IMR-90 (cell line): ENCODE data around the gene GNAI3. TPM values are rescaled to one million over a fixed set of nuclear protein-coding genes. Genes with fewer than 3 reads are reported as not detected.

Experiments used
- ATAC-seq: fragments of 200-7000 bp; cut with Tn5 transposase; 2 replicates; pipeline ENCODE4 v1.9.1; 2020; ENCODE audit warnings: low read depth, mild to moderate bottlenecking, moderate library complexity
- BruUV-seq: library from RNA; stranded (reverse); fragments of 400-500 nt; replicated peaks from 2 replicates; lab custom pipeline; 2021; lab: Mats Ljungman, UMichigan
- CTCF ChIA-PET: fragments of 300-600 bp; formaldehyde crosslinking; extraction: SDS; loops from one replicate; lab custom pipeline; 2021; ENCODE audit warnings: antibody characterized with exemption; lab: Yijun Ruan, JAX
- POLR2A ChIA-PET: fragments of 300-600 bp; sonication (Branson Sonifier 250); formaldehyde crosslinking; loops from one replicate; lab custom pipeline; 2022; ENCODE audit warnings: antibody characterized with exemption; ENCODE audit not compliant: unreplicated experiment; lab: Charles Lee
- DNase-seq: peaks from one replicate; pipeline ENCODE4 v3.0.0; 2013
- H2AFZ ChIP-seq: replicated peaks from 2 replicates; pipeline ENCODE3; 2013; ENCODE audit warnings: low read length, mild to moderate bottlenecking; ENCODE audit not compliant: poor library complexity
- H2AK5ac ChIP-seq: 2 replicates; pipeline ENCODE4 v1.6.1; 2013; ENCODE audit warnings: low read depth, low read length, inconsistent platforms
- H2AK9ac ChIP-seq: replicated peaks from 2 replicates; pipeline ENCODE3; 2013; ENCODE audit warnings: mild to moderate bottlenecking, low read depth, low read length, moderate library complexity; ENCODE audit not compliant: poor library complexity
- H2BK120ac ChIP-seq: 2 replicates; pipeline ENCODE4 v1.6.1; 2013; ENCODE audit warnings: low read depth, low read length, inconsistent platforms
- H2BK15ac ChIP-seq: 3 replicates; pipeline ENCODE4 v1.6.1; 2013; ENCODE audit warnings: low read depth, low read length, inconsistent platforms
- H2BK20ac ChIP-seq: 2 replicates; pipeline ENCODE4 v1.6.1; 2013; ENCODE audit warnings: low read depth, mild to moderate bottlenecking, inconsistent platforms, low read length, moderate library complexity
- H2BK5ac ChIP-seq: 2 replicates; pipeline ENCODE4 v1.6.1; 2013; ENCODE audit warnings: mild to moderate bottlenecking, low read depth, low read length, inconsistent platforms; ENCODE audit not compliant: poor library complexity, severe bottlenecking
- H3K14ac ChIP-seq: replicated peaks from 2 replicates; pipeline ENCODE4 v1.6.1; 2013; ENCODE audit warnings: low read depth, low read length, inconsistent platforms
- H3K18ac ChIP-seq: 2 replicates; pipeline ENCODE4 v1.6.1; 2013; ENCODE audit warnings: low read depth, low read length, control low read depth
- H3K23ac ChIP-seq: 2 replicates; pipeline ENCODE4 v1.6.1; 2013; ENCODE audit warnings: low read depth, low read length, inconsistent platforms
- H3K27ac ChIP-seq: 2 replicates; pipeline ENCODE4 v1.5.1; 2013; ENCODE audit warnings: mild to moderate bottlenecking, control low read depth, low read length; ENCODE audit not compliant: insufficient read depth
- H3K27me3 ChIP-seq: 2 replicates; pipeline ENCODE4 v1.6.1; 2013; ENCODE audit warnings: low read length; ENCODE audit not compliant: control insufficient read depth, insufficient read depth
- H3K36me3 ChIP-seq: 2 replicates; pipeline ENCODE4 v1.6.1; 2013; ENCODE audit warnings: low read length, mixed read lengths; ENCODE audit not compliant: control insufficient read depth, insufficient read depth
- H3K4ac ChIP-seq: 2 replicates; pipeline ENCODE4 v1.6.1; 2013; ENCODE audit warnings: low read depth, low read length, inconsistent platforms
- H3K4me1 ChIP-seq: 2 replicates; pipeline ENCODE4 v1.6.1; 2013; ENCODE audit warnings: low read length, mixed read lengths; ENCODE audit not compliant: control insufficient read depth, insufficient read depth
- H3K4me2 ChIP-seq: 2 replicates; pipeline ENCODE4 v1.6.1; 2013; ENCODE audit warnings: low read depth, mild to moderate bottlenecking, control low read depth, low read length, moderate library complexity
- H3K4me3 ChIP-seq: 2 replicates; pipeline ENCODE4 v1.5.1; 2013; ENCODE audit warnings: low read depth, mild to moderate bottlenecking, control low read depth, low read length, moderate library complexity; ENCODE audit not compliant: insufficient read depth
- H3K56ac ChIP-seq: 2 replicates; pipeline ENCODE4 v1.6.1; 2013; ENCODE audit warnings: low read length, inconsistent platforms; ENCODE audit not compliant: insufficient read depth; ENCODE audit errors: extremely low read depth
- H3K79me1 ChIP-seq, 2 experiments: 2 replicates each; pipeline ENCODE4 v1.6.1; 2013; ENCODE audit warnings: low read length in 2 of 2, inconsistent platforms in 1 of 2, low read depth in 1 of 2
- H3K9ac ChIP-seq: 2 replicates; pipeline ENCODE4 v1.6.1; 2013; ENCODE audit warnings: low read depth, low read length, control low read depth
- H3K9me1 ChIP-seq: 2 replicates; pipeline ENCODE4 v1.6.1; 2013; ENCODE audit warnings: low read length, inconsistent platforms; ENCODE audit not compliant: insufficient read depth
- H3K9me3 ChIP-seq: 2 replicates; pipeline ENCODE4 v1.6.1; 2013; ENCODE audit warnings: low read length; ENCODE audit not compliant: control insufficient read depth, insufficient read depth
- H4K20me1 ChIP-seq: 2 replicates; pipeline ENCODE4 v1.6.1; 2013; ENCODE audit warnings: low read length, inconsistent platforms; ENCODE audit not compliant: insufficient read depth
- H4K5ac ChIP-seq: 2 replicates; pipeline ENCODE4 v1.6.1; 2013; ENCODE audit warnings: mild to moderate bottlenecking, low read depth, low read length, control low read depth
- H4K8ac ChIP-seq, 2 experiments: 2 replicates each; pipeline ENCODE4 v1.6.1; 2013; ENCODE audit warnings: low read depth in 2 of 2, low read length in 2 of 2, control low read depth in 1 of 2, inconsistent platforms in 1 of 2
- H4K91ac ChIP-seq: 2 replicates; pipeline ENCODE4 v1.6.1; 2013; ENCODE audit warnings: low read depth, low read length, inconsistent platforms; ENCODE audit not compliant: insufficient read depth
- BHLHE40 ChIP-seq: fragments of 150-350 bp; IDR thresholded peaks from 2 replicates; pipeline ENCODE4 v1.6.1; 2016; ENCODE audit warnings: mild to moderate bottlenecking, low read depth, low read length
- CEBPB ChIP-seq: IDR thresholded peaks from 2 replicates; pipeline ENCODE4 v1.6.1; 2012; ENCODE audit warnings: low read depth, low read length, improper control_type of control experiment
- CHD1 ChIP-seq: IDR thresholded peaks from 2 replicates; pipeline ENCODE4 v1.6.1; 2012; ENCODE audit warnings: low read depth, low read length, improper control_type of control experiment
- CTCF ChIP-seq: conservative IDR thresholded peaks from 2 replicates; pipeline ENCODE4 v1.5.1; 2012; ENCODE audit warnings: mild to moderate bottlenecking, low read depth, low read length, improper control_type of control experiment
- ELK1 ChIP-seq: fragments of 150-350 bp; IDR thresholded peaks from 2 replicates; pipeline ENCODE4 v1.6.1; 2016; ENCODE audit warnings: low read depth, mild to moderate bottlenecking, low read length, moderate library complexity, borderline replicate concordance
- FOS ChIP-seq: fragments of 150-350 bp; IDR thresholded peaks from 2 replicates; pipeline ENCODE4 v1.6.1; 2016; ENCODE audit warnings: low read depth, low read length
- MAFK ChIP-seq: IDR thresholded peaks from 2 replicates; pipeline ENCODE4 v1.6.1; 2012; ENCODE audit warnings: low read depth, low read length, improper control_type of control experiment
- MAZ ChIP-seq: IDR thresholded peaks from 2 replicates; pipeline ENCODE4 v1.6.1; 2012; ENCODE audit warnings: low read depth, mild to moderate bottlenecking, low read length, improper control_type of control experiment, moderate library complexity, borderline replicate concordance
- MXI1 ChIP-seq: IDR thresholded peaks from 2 replicates; pipeline ENCODE4 v1.6.1; 2012; ENCODE audit warnings: low read depth, mild to moderate bottlenecking, low read length, moderate library complexity, borderline replicate concordance
- NFE2L2 ChIP-seq: fragments of 150-350 bp; IDR thresholded peaks from 2 replicates; pipeline ENCODE4 v1.6.1; 2016; ENCODE audit warnings: low read depth, mild to moderate bottlenecking, low read length
- POLR2A ChIP-seq: IDR thresholded peaks from 2 replicates; pipeline ENCODE4 v1.6.1; 2012; ENCODE audit warnings: mild to moderate bottlenecking, low read depth, low read length
- RAD21 ChIP-seq: IDR thresholded peaks from 2 replicates; pipeline ENCODE4 v1.6.1; 2012; ENCODE audit warnings: low read length, improper control_type of control experiment
- RCOR1 ChIP-seq: IDR thresholded peaks from 2 replicates; pipeline ENCODE4 v1.6.1; 2012; ENCODE audit warnings: mild to moderate bottlenecking, low read length, improper control_type of control experiment; ENCODE audit not compliant: insufficient replicate concordance
- RFX5 ChIP-seq: IDR thresholded peaks from 2 replicates; pipeline ENCODE4 v1.8.0; 2012; ENCODE audit warnings: low read depth, mild to moderate bottlenecking, low read length, moderate library complexity
- SMC3 ChIP-seq: fragments of 150-350 bp; IDR thresholded peaks from 2 replicates; pipeline ENCODE4 v1.6.1; 2016; ENCODE audit warnings: low read depth, mild to moderate bottlenecking, antibody characterized with exemption, low read length, moderate library complexity
- USF2 ChIP-seq: fragments of 150-350 bp; IDR thresholded peaks from 2 replicates; pipeline ENCODE4 v1.6.1; 2017; ENCODE audit warnings: mild to moderate bottlenecking, antibody characterized with exemption, low read length, low read depth
- WGBS, 2 experiments: methylation state at CpG; one replicate each; pipeline versions ENCODE4 v1.1.5 to v1.1.7; 2013; ENCODE audit warnings: missing lambda C conversion rate in 2 of 2; ENCODE audit not compliant: insufficient read length in 1 of 2; ENCODE audit errors: extremely low coverage in 2 of 2; 5-methylcytosine and 5-hydroxymethylcytosine counted together
- dilution Hi-C: fragments of 300-500 bp; cut with HindIII; formaldehyde crosslinking; loops from one replicate; pipeline ENCODE4 v1.14.3; 2018; ENCODE audit warnings: low sequenced_read_pairs; ENCODE audit not compliant: unreplicated experiment
- in situ Hi-C: fragments of 300-500 bp; cut with MboI; formaldehyde crosslinking; loops from 3 replicates; pipeline ENCODE4 v1.14.3; 2019; ENCODE audit warnings: low sequenced_read_pairs, inconsistent platforms, mixed read lengths
- intact Hi-C: fragments of 100-400 bp; cut with micrococcal nuclease; formaldehyde crosslinking; loops from 2 replicates; pipeline ENCODE4 v1.10.0; 2022
- polyA plus RNA-seq, 3 experiments: library from polyadenylated mRNA; depleted of rRNA; stranded (reverse); fragments of >200 nt; gene quantifications; 2 replicates each; pipeline ENCODE4 v1.2.3, GENCODE V29; 2012; ENCODE audit warnings: low replicate concordance in 1 of 3
- total RNA-seq: library from RNA; depleted of rRNA; stranded (reverse); fragments of >200 nt; gene quantifications from 2 replicates; pipeline ENCODE4 v1.2.3, GENCODE V29; 2012

Gene GNAI3
- total and polyA plus RNA-seq, 2 of the 4 experiments (the other 2 are of a cell fraction) = 5.9 to 14.9 TPM

GRCh38 chr1:109529881-109530456 lies 18.4 kb upstream of the GNAI3 start:
- no peaks in the 10 kb centered on the region for H4K20me1 ChIP-seq
- no peaks in the 10 kb centered on the region; the same call in 1 of the 2 replicates for H3K9me1 ChIP-seq
- H3K79me1 ChIP-seq = no peaks in the 10 kb centered on the region
- BruUV-seq = no TSS peak
- H3K23ac ChIP-seq = no peak overlapping the region
- intact Hi-C loops (loop anchor here (5.0 kb wide), 1 partner anchor 268 kb away; no protein-coding TSS in a partner anchor), dilution Hi-C loops (no loop called here), in situ Hi-C loops (loop anchor here (5.0 to 10.0 kb wide), 2 partner anchors 33 to 265 kb away; no protein-coding TSS in a partner anchor)
- H2BK20ac ChIP-seq = no peak overlapping the region
- H3K18ac ChIP-seq = no peak overlapping the region
- peaks cover 7% of the 10 kb centered on the region for H3K4me1 ChIP-seq
- H4K8ac ChIP-seq = no peak overlapping the region
- H3K9me3 ChIP-seq = no peaks in the 10 kb centered on the region
- peak overlapping the region; percentile 2; the same call in 1 of the 2 replicates for H4K91ac ChIP-seq
- ATAC-seq (no peak), DNase-seq (no peak)
- H3K36me3 ChIP-seq = no peaks in the 10 kb centered on the region
- no peak overlapping the region for H3K4me3 ChIP-seq
- H2AK9ac ChIP-seq = no peak overlapping the region
- no peak for TF ChIP-seq ELK1
- no peak for TF ChIP-seq MXI1
- no peak for TF ChIP-seq BHLHE40
- TF ChIP-seq CHD1 = no peak
- TF ChIP-seq CEBPB = no peak
- TF ChIP-seq NFE2L2 = no peak
- no peak for TF ChIP-seq MAFK
- TF ChIP-seq RAD21 = no peak
- no peak for TF ChIP-seq CTCF
- TF ChIP-seq MAZ = no peak
- TF ChIP-seq FOS = no peak
- no peak for TF ChIP-seq RFX5
- no peak for TF ChIP-seq USF2
- TF ChIP-seq RCOR1 = no peak
- TF ChIP-seq POLR2A = no peak
- TF ChIP-seq SMC3 = no peak
- peak overlapping the region; percentile 20; the same call in 1 of the 2 replicates for H2AK5ac ChIP-seq
- POLR2A ChIA-PET = no interaction called here
- no peak overlapping the region for H2BK5ac ChIP-seq
- 55% methylated on average over 2 of the region's 8 CpGs; no CpG with 5 or more reads in 1 of the 2 experiments for WGBS, 2 experiments
- H3K9ac ChIP-seq = no peak overlapping the region
- peak overlapping the region; percentile 53 for H2AFZ ChIP-seq
- no peak overlapping the region for H3K4ac ChIP-seq
- H3K14ac ChIP-seq = no peak overlapping the region
- H3K27ac ChIP-seq = no peak overlapping the region
- H2BK120ac ChIP-seq = no peak overlapping the region
- CTCF ChIA-PET = interaction anchor here (0.6 to 3.1 kb wide), 6 partner anchors 10 to 77 kb away, joined by 3 to 51 read pairs (median 5); partner anchors contain the start of gene CYB561D1
- no peak overlapping the region for H3K56ac ChIP-seq
- H4K5ac ChIP-seq = no peak overlapping the region
- peaks cover 15% of the 10 kb centered on the region for H3K27me3 ChIP-seq
- no peak overlapping the region for H3K4me2 ChIP-seq
- H2BK15ac ChIP-seq = no peak overlapping the region
